HepG2 (cell line): ENCODE measurements around the gene GPS1. TPM values are rescaled to one million over a fixed set of nuclear protein-coding genes. Genes with fewer than 3 reads are reported as not detected.
A peak's percentile ranks its signal among the peaks of the same experiment; 100 is the strongest.

ENCODE experiments used
- ATF7 ChIP-seq, 2 experiments: fragments of 450-650 bp in 1 of 2; sonication (generic) in 1 of 2; formaldehyde crosslinking in 1 of 2; IDR thresholded peaks; 2 replicates each; pipeline versions ENCODE4 v1.4.0 to v1.6.1; 2016 to 2020; ENCODE audit warnings: antibody characterized with exemption in 1 of 2, mild to moderate bottlenecking in 1 of 2, missing genetic modification reagents in 1 of 2
- FOXA3 ChIP-seq: IDR thresholded peaks from 2 replicates; pipeline ENCODE4 v1.6.1; 2016; ENCODE audit warnings: missing genetic modification reagents, missing compliant biosample characterization
- KDM6A ChIP-seq: IDR thresholded peaks from 2 replicates; pipeline ENCODE4 v1.6.1; 2016; ENCODE audit warnings: low read depth
- NCOA2 ChIP-seq: sonication (generic); formaldehyde crosslinking; IDR thresholded peaks from 2 replicates; pipeline ENCODE4 v1.8.0; 2022; ENCODE audit warnings: inconsistent platforms
- SMAD3 ChIP-seq: sonication (generic); formaldehyde crosslinking; IDR thresholded peaks from 2 replicates; pipeline ENCODE4 v1.4.0; 2020; ENCODE audit warnings: missing genetic modification reagents
- TEAD2 ChIP-seq: sonication (generic); formaldehyde crosslinking; IDR thresholded peaks from 2 replicates; pipeline ENCODE4 v1.9.0; 2021; ENCODE audit warnings: missing genetic modification reagents
- ZEB1 ChIP-seq: IDR thresholded peaks from 2 replicates; pipeline ENCODE4 v1.6.1; 2012; ENCODE audit warnings: mild to moderate bottlenecking, low read depth, inconsistent platforms; ENCODE audit not compliant: insufficient replicate concordance
- ZNF282 ChIP-seq: fragments of 450-650 bp; IDR thresholded peaks from 2 replicates; pipeline ENCODE4 v1.6.1; 2018; ENCODE audit not compliant: partially characterized antibody
- ZNF614 ChIP-seq: IDR thresholded peaks from 2 replicates; pipeline ENCODE4 v1.6.1; 2018; ENCODE audit warnings: missing biosample characterization, missing genetic modification reagents, inconsistent platforms, borderline replicate concordance
- ZNF615 ChIP-seq: sonication (generic); formaldehyde crosslinking; IDR thresholded peaks from 2 replicates; pipeline ENCODE4 v1.5.0; 2020; ENCODE audit warnings: mild to moderate bottlenecking, missing genetic modification reagents, borderline replicate concordance
- ZNF660 ChIP-seq: sonication (generic); formaldehyde crosslinking; IDR thresholded peaks from 2 replicates; pipeline ENCODE4 v1.5.1; 2020; ENCODE audit warnings: mild to moderate bottlenecking, low read depth, missing genetic modification reagents, borderline replicate concordance
- ZNF766 ChIP-seq: sonication (generic); formaldehyde crosslinking; IDR thresholded peaks from 2 replicates; pipeline ENCODE4 v1.5.0; 2020; ENCODE audit warnings: missing genetic modification reagents, borderline replicate concordance
- polyA plus RNA-seq, 8 experiments: library from polyadenylated mRNA; depleted of rRNA in 3 of 8; stranded (reverse) in 7 of 8; unstranded in 1 of 8; fragments of >200 nt; fragmentation: Illumina TruSeq in 4 of 8; extraction: Trizol in 4 of 8; gene quantifications; 2 replicates each; pipeline versions ENCODE4 v1.2.1 to v1.2.3, GENCODE V29; 2011 to 2016; ENCODE audit warnings: low read depth in 4 of 8, missing spikeins in 1 of 8, mixed read lengths in 1 of 8; ENCODE audit not compliant: insufficient read depth in 1 of 8
- total RNA-seq, 5 experiments: library from RNA; depleted of rRNA; stranded (reverse); fragments of >200 nt; fragmentation: Illumina TruSeq; extraction: Trizol; gene quantifications; 2 replicates each; pipeline ENCODE4 v1.2.3, GENCODE V29; 2016; ENCODE audit warnings: low read depth in 1 of 5
- TF ChIP-seq, protein P1 (sequence below): sonication (generic); formaldehyde crosslinking; IDR thresholded peaks from 2 replicates; pipeline ENCODE4 v1.5.1; 2020; ENCODE audit warnings: mild to moderate bottlenecking, missing genetic modification reagents
- TF ChIP-seq, protein P2 (sequence below): sonication (generic); formaldehyde crosslinking; IDR thresholded peaks from 2 replicates; pipeline ENCODE4 v1.4.0; 2020; ENCODE audit warnings: mild to moderate bottlenecking, missing genetic modification reagents
- TF ChIP-seq, protein P3 (sequence below): sonication (generic); formaldehyde crosslinking; IDR thresholded peaks from 2 replicates; pipeline ENCODE4 v1.8.0; 2022; ENCODE audit warnings: mild to moderate bottlenecking, missing genetic modification reagents, borderline replicate concordance

Gene GPS1
- total and polyA plus RNA-seq, 2 of the 13 experiments (the other 11 are each of a cell fraction or from before 2014, with no cell fraction given): 124 to 128 TPM

GRCh38 chr17:82097184-82097918, 45.7 kb downstream of the GPS1 start (continued):
- TF ChIP-seq, protein P1, sequence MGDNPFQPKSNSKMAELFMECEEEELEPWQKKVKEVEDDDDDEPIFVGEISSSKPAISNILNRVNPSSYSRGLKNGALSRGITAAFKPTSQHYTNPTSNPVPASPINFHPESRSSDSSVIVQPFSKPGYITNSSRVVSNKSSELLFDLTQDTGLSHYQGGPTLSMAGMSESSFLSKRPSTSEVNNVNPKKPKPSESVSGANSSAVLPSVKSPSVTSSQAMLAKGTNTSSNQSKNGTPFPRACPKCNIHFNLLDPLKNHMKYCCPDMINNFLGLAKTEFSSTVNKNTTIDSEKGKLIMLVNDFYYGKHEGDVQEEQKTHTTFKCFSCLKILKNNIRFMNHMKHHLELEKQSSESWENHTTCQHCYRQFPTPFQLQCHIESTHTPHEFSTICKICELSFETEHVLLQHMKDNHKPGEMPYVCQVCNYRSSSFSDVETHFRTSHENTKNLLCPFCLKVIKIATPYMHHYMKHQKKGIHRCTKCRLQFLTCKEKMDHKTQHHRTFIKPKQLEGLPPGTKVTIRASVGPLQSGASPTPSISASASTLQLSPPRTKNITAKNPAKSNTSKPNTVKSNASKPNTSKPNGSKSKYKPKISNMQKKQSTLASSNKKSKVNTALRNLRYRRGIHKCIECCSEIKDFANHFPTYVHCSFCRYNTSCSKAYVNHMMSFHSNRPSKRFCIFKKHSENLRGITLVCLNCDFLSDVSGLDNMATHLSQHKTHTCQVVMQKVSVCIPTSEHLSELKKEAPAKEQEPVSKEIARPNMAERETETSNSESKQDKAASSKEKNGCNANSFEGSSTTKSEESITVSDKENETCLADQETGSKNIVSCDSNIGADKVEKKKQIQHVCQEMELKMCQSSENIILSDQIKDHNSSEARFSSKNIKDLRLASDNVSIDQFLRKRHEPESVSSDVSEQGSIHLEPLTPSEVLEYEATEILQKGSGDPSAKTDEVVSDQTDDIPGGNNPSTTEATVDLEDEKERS (CRISPR knock-in tag): peak; percentile 56; the same call in 1 of the 2 replicates
- TF ChIP-seq ATF7 (IDR thresholded peaks at IDR 0.05) (no peak), ATF7 (CRISPR knock-in tag; IDR thresholded peaks at IDR 0.05) (no peak), ZNF766 (CRISPR knock-in tag) (no peak; the same call in 1 of the 2 replicates), TEAD2 (CRISPR knock-in tag) (peak; percentile 68; the same call in 1 of the 2 replicates), NCOA2 (CRISPR knock-in tag) (no peak), ZEB1 (no peak), ZNF282 (no peak), ZNF615 (CRISPR knock-in tag) (no peak), SMAD3 (CRISPR knock-in tag) (0 out of 2 replicates have a peak, but pooled peaks have one; percentile 14), KDM6A (CRISPR knock-in tag) (no peak), ZNF660 (CRISPR knock-in tag) (no peak), ZNF614 (CRISPR knock-in tag) (no peak; the same call in 1 of the 2 replicates), FOXA3 (CRISPR knock-in tag) (no peak)
- TF ChIP-seq, protein P2, sequence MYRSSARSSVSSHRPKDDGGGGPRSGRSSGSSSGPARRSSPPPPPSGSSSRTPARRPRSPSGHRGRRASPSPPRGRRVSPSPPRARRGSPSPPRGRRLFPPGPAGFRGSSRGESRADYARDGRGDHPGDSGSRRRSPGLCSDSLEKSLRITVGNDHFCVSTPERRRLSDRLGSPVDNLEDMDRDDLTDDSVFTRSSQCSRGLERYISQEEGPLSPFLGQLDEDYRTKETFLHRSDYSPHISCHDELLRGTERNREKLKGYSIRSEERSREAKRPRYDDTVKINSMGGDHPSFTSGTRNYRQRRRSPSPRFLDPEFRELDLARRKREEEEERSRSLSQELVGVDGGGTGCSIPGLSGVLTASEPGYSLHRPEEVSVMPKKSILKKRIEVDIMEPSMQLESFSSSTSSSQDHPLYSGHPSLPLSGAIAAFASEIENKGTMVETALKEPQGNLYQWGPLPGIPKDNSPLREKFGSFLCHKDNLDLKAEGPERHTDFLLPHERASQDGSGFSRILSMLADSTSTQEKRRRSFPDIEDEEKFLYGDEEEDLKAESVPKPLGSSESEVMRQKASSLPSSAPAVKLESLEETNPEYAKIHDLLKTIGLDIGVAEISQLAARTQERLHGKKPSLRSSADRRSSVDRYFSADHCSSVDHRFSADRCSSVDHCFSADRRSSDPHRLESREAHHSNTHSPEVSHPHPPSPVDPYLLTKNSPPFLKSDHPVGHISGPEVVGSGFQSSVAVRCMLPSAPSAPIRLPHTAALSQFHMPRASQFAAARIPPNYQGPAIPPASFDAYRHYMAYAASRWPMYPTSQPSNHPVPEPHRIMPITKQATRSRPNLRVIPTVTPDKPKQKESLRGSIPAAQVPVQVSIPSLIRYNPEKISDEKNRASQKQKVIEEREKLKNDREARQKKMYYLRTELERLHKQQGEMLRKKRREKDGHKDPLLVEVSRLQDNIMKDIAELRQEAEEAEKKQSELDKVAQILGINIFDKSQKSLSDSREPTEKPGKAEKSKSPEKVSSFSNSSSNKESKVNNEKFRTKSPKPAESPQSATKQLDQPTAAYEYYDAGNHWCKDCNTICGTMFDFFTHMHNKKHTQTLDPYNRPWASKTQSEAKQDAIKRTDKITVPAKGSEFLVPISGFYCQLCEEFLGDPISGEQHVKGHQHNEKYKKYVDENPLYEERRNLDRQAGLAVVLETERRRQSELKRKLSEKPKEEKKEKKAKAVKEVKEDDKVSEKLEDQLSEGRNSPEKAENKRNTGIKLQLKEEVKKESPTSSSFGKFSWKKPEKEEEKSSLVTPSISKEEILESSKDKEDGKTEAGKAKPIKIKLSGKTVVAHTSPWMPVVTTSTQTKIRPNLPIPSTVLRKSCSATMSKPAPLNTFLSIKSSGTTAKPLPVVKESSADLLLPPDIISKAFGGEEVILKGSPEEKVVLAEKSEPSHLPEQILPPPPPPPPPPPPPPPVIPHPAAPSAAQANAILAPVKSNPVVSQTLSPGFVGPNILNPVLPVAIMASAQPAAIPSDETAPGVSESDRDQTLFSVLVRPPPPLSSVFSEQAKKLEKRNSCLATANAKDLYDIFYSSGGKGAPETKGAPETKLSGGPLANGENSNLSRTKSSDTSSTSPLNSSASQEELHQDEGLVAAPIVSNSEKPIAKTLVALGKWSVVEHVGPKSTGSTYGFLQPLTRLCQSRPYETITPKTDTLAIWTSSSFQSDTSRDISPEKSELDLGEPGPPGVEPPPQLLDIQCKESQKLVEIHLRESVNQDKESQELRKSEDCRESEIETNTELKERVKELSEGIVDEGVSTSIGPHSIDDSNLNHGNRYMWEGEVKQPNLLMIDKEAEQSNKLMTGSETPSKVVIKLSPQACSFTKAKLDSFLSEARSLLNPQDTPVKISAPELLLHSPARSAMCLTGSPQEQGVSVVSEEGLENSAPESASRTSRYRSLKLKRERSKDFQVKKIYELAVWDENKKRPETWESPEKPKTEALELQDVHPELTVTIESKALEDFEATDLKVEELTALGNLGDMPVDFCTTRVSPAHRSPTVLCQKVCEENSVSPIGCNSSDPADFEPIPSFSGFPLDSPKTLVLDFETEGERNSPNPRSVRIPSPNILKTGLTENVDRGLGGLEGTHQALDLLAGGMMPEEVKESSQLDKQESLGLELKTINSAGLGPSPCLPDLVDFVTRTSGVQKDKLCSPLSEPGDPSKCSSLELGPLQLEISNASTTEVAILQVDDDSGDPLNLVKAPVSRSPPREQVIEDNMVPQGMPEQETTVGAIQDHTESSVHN: no peak
- TF ChIP-seq, protein P3, sequence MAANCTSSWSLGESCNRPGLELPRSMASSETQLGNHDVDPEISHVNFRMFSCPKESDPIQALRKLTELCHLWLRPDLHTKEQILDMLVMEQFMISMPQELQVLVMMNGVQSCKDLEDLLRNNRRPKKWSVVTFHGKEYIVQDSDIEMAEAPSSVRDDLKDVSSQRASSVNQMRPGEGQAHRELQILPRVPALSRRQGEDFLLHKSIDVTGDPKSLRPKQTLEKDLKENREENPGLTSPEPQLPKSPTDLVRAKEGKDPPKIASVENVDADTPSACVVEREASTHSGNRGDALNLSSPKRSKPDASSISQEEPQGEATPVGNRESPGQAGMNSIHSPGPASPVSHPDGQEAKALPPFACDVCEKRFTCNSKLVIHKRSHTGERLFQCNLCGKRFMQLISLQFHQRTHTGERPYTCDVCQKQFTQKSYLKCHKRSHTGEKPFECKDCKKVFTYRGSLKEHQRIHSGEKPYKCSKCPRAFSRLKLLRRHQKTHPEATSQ (CRISPR knock-in tag): no peak
